Activated CD4-positive, alpha-beta T cell treated with anti-CD3 and anti-CD28 coated beads for 48 hours (primary cell): ENCODE data around the gene RPE.

Experiments
- DNase-seq: peaks from one replicate; pipeline ENCODE4 v3.0.0-alpha.2; 2020

Gene RPE

DNA sequence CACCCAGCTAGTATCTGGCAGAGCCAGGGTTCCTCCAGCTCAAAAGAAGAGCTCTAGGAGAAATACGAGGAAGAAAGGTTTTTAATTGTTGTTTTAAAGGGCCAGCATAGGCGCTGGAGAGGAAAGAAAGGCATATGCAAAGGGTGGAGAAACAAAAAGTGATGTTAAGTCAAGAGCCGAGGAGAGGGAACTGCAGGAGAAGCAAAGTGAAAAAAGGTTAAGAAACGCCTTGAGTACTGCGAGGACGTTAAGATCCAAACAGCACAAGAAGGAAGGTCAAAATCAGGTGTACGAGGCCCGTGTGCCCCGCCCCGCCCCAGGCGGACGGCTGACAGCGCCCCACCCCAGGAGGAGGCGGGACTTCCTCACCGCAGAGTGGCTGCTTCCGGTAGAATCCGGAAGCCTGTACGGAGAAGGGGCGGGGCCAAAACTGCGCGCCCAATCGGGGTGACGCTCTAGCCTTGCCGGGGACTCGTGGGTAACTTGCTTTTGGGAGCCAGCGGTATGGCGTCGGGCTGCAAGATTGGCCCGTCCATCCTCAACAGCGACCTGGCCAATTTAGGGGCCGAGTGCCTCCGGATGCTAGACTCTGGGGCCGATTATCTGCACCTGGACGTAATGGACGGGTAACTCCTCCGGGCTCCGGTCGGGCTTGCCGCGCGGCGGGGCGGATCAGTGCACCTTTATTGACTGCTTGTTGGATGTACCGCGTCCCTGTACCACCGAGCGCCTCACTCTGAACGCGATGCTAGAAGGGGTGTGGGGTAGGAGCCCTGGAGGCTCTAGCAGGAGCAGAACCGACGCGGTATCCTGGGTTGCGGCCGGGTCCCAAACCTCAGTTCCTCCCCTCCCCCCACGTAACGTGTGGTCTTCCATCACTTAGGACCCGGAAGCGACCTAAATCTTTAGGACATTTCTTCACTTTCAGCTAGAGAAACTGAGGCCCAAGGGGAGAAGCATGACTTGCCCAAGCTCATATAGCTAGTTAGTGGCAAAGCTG is at the start of gene RPE:
Gene RPE (plus strand): TSS at position 481 of the 1,000 bp plus-strand sequence. CDS start 24 bp downstream, at position 505.
- peak; percentile 99 for DNase-seq

DNA sequence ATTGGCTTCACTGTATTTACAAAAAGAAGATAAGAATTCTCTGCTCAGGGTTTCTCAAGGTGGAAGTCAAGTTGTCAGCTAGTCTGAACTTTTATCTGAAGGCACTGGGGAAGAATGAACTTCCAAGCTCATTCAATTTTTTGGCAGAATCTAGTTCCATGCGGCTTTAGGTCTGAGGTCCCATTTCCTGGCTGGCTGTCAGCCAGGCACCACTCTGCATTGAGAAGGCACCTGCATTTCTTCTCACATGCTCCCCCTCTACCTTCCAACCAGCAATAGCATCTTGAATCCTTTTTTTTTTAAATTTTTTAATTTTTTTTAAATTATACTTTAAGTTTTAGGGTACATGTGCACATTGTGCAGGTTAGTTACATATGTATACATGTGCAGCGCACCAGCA is 46.2 kb upstream of the RPE start:
- no peak for DNase-seq

DNA sequence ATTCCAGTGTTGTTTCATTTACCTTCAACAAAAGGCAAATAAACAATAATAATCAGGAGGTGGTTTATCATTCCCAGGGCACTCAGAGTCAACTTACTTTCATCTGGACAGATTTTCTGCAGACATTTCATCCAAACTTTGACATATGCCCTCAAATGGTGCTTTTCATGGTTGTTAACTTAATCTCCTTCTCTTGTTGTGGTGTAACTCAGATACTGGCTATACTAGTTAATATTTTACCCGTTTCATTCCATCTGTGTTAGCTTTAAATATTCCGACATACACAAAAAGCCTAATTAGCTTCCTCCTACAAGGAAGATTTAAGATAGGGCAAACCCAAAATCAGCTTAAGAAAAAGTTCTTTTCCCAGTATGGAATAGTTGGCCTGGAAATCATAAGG is 44.4 kb upstream of the RPE start:
- no peak for DNase-seq

DNA sequence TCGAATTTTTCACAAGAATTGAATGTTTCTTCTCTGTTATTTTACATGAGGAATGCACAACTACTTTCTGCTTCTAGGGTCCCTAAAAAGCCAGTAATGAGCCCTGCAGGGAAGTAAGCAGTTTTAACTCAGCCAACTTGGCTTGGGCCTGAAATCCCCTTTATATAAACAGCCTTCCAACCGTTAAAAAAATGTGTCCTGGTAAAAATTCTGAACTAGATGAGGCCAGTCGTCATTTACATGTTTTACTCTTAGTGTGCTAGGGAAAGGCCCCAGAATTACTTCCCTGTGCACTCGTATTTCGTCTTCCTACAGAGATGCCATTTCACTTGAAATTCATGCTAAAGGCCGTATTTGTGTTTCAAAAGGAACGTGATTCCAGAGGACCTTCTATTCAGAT is 42.4 kb upstream of the RPE start:
- no peak for DNase-seq

DNA sequence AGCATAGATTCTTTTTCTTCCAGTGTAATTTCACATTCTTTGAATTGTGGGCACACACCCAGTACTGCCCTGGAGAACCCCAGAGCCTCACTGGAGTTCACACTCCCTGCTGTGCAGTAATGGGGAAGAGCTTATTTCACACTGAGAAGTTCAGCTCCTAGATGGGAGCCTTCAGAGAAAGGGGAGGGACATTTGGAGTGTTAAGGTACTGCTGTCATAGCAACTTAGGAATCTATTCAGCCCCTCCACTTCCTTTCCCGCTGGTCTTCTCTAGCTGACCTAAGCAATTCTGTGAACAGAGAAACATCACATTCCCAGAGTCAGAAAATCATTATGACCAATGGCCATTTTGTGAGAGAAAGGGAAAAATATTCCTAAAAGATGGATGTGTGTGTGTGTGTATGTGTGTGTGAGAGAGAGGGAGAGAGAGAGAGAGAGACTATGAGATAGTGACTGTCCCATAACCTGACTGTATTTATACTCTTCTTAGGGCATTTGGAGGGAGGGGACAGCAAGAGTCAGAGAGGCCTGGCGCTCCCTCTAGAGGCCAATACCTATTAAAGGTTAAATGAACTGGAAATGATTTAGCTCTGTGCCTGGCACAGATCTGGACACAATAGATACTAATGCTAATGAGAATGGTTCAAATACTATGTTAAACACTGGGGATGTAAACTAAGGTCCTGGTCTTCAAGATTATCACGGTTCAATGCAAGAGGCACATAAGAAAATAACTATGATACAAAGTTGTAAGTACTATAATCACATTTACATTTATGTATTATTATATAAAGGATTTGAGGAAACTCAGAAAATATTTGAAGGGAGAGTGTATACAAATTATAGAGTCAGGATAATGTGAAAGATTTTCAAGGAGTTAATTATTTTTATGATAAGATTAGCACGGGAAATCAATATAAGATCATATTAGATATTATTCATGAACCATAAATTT is 41.5 kb upstream of the RPE start:
- peak; percentile 52 for DNase-seq

DNA sequence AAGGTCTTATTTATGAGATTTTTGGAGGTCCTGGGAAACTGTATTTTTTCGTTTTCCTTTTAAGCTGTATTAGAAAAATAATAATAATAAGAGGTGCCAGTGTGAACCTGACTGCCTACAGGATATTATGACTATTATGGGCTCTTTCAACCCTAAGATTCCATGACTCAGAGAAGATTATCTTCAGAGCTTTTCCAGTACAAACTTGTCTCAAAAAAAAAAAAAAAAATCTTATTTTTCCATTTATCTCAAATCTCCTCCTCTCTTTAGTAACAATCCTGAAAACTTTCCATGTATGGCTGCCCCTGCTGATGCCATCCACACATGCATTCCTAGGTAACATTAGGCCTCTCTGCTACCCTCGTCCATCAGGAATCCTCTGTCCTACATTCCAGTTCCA is 36.7 kb upstream of the RPE start:
- no peak for DNase-seq

DNA sequence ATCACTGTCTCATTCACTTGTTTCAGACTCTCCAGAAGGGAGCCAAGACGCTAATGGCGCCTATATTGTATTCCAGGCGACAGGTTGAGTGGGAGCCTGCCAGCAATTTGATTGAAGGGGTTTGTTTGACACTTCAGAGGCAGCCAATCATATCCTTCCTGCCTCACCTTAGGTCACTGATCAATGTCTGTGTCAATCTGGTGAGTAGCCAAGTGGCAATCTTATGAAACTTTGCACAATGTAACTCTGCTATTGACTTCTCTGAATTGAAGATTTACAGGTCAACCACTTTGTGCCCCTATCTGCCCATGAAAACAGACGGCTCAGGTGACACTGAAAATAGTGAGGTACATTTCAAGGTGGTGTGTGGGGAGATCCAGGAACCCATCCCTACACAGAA is 32.7 kb upstream of the RPE start:
- DNase-seq, result no peak

DNA sequence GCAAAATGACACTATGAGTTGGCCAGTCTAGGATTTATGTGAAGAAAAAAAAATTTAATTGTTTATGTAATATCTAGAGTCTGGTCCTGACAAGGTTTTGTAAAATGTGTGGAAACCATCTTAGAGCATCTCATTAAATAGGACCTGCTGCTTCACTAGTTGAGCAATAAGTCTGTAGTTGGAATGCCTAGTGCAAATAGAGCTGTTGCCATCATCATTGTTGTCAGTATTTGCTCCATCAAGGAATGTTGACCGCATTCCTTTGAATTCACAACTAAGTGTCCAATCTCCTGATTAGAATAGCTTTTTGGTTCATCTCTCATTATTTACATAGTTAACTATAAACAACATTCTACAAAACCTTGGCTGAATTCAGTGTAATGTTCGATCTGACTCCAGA is 32.2 kb upstream of the RPE start:
- DNase-seq, result no peak

DNA sequence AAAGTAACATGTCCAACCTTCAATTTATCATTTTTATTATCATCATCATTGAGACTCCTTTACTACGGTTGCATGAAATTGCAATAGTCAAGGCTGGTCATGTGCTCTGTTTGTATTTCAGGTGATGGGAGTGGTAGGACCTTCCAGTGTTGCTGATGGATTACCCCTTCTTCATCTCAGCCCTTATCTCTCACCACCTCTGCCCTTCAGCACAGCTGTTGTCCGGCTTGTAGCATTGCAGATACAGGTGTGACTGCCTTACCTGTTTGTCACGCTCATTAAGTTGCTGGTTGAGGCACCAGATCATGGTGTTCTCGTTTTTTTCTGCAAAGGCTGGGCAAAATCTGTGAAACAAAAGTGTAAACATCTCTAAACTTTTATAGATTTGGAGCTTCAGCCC is 31.7 kb upstream of the RPE start:
- DNase-seq, result no peak

DNA sequence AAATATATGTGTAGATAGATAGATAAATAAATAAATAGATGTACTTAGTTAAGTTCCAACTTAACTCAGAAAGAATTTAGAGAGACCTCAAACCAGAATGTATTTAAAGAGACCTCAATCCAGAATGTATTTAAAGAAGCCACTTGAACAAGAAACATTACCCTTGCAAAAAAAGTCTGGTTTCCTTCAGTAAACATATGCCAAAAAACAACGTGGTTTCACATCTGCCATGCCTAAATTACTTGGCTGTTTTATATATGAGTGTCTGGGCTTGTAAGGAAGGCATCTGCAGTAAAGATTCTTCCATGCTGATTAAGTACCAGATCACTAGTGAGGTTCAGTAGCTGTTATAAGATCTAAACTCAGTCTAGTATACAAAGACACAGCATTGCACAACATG is 29.1 kb upstream of the RPE start:
- no peak for DNase-seq

DNA sequence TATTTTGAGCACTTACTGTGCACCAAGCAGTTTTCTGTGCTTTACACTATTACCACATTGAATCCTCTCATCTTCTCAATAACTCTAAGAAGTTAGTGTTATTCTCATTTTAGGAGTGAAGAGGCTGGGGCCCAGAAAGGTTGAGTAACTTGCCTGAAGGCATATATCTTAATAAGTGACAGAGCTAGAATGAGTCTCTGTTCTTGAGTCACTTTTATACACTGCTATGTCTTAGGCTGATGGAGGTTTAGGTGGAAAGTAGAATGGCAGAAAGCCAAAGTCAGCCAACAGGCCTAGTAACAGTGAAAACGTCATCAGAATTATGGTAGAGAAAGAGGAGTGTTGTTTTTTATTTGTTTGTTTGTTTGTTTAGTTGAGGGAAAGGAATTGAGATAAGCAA is 27.9 kb upstream of the RPE start:
- no peak for DNase-seq

DNA sequence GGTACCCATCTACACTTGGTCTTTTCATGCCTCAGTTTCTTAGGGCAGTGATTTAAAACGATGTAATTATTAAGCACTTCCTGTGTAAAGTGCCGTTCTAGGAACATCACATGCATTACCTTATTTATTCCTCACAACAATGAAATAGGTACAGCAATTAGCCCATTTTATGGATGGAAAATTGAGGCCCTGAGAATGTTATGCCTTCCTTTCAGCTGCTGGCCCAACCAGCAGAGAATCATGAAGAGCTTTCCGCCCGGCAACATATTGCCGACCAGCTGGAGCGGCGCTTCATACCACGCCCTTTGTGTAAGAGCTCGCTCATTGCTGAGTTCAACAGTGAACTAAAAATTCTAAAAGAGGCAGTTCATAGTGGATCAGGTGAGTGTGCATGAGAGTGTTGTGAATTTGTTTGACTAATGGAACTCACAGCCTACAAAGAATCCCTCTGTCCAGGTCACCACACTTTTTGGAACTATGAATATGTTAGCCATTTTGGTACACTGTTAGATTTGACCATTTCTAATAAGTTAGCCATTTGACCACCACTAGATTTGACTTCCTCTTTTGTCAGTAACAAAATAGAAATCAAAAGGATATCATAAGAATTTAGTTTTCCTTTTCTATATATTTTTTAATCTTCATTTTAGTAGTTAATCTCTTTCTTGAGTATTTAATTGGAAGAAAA is 25.6 kb upstream of the RPE start:
- no peak for DNase-seq

DNA sequence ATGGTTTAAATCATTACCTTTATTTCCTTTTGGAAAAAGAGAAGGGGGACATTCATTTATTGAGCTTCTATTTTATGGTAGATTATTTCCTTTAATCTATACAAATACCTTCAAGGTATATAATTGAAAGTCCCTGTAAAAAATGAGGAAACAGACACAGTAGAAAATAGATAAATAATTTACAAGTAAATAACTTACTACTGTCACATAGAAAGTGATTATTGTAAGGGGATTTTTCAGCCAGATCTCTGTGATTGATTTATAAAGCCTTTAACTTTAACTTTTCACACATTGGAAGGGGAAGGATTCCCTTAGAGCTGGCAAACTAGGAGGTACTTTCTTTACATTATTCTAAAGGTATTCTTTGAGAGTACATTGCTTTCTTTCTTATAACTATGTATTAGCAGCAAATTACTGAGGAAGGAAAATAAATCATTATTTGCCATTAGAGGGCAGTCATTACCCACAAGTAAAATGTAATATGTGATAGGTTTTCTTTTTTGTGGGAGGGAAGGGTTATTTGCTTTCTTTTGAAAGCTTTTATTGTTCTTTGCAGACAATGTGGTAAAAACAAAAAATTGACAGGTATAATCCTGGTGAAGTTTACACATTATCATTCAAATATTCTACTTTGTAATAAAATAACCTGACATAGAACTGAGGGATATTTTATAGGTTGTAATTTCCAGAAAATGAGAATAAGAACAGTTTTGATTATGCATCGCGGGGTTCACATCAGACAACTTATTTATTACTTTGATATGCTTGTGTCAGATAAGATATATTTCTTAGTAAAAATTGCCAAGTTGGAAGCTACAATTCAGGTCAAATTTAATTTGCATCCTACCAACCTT is 24.8 kb upstream of the RPE start:
- no peak for DNase-seq

DNA sequence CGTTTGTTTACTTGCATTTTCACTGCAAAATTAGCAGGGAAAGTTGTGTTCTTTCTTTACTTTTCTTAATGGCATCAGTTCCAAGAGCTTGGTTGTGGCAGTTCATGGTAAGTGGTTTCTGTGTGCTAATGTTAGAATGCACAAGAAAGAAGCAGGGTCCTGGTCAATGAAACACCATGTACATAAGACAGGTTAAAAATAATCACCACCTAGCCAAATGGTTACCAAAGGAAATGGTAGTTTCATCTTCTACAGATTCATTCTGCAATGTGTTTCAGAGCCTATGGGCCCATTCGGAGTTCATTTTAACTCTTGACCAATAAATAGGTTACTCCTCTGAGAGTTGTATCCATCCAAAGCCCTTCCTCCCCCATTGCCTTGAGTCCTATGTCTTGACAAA is 18.1 kb upstream of the RPE start:
- DNase-seq, result no peak

DNA sequence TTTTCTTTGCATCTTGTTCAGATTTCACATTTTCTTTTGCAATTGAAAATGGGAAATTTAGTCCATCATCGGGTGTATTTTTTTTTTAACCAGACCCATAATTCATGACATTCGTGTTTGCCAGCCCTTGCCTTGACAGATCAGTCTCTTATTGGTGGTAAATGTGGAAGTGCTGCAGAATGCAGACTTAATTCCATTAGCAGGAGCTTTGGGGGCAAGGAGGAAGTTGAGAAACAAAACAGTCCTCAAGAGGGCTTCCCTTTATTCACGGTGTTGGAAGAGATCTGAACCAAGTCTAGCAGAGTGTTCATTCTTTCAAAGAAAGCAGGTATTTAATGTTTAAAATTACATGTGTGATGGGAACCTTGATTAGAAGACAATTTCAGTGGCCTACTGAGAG is 16.6 kb upstream of the RPE start:
- no peak for DNase-seq

DNA sequence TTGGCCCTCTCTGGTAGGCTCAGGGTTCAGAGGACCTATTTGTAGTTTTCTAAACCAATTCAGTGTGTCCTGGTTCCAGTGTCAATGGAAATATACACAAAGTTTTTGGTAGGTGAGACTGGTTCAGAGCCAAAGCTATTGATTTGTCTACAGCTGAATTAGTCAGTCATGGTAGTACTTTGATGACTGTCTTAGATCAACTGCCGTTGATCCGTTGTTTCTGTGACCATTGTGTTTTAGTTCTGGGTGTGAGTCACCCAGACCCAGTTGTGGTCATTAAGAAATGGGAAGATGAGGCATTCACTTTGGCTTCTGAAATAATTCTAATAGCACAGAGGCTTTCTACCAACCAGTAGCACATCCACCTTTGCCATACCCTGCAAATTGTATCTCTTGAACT is 16.0 kb upstream of the RPE start:
- no peak for DNase-seq

DNA sequence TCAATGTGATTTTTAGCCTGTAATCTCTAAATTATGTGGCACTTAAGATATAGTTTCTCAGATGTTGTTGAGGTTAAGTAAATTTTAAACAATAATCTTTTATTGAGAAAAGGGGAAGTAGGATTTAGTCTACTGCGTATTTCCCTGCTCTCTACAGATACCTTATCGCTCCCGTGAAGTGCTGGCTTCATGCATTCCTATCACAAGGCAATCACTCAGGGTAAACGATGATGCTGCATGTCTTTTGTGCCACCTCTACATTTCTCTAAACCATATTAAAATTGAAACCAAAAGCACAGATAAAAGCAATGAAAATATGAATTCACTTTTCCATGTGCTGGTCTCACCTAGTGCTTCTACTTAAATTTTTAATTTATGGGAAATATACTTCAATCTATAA is 14.4 kb upstream of the RPE start:
- no peak for DNase-seq

DNA sequence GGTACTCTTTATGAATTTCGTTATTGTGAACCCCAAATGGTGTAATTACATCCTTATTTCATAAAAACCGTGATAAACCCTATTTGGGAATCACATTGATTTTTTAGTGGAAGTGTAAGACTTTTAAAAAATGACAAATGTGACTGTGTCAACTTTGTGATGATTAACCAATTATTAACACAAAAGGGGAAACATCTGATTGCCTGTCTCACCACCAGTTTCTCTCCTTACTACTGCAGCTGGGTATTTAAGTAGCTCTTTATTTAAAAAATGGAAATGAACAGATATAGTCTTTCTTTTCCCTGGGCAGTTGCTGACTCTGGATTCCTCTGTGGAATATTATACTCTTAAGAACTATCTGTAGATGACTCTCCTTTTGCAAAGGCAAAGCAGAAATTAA is 11.6 kb upstream of the RPE start:
- no peak for DNase-seq

DNA sequence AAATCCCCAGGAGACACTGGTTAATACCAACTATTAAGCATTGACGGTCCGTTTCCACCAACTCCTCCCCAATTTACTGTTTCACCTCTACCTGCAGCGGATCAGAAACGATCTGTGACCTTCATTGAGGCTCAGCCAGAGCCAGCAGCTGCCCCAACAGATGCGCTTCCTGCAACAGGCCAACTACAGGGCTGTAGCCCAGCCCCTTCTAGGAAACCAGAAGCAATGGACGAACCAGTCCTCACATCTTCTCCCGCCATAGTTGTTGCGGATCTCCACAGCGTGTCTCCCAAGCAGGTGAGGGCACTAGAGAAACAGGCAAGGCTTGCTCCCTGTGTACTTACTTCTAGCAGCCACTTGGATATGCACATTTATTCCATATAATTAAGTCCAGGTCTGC is 8.5 kb upstream of the RPE start:
- no peak for DNase-seq

DNA sequence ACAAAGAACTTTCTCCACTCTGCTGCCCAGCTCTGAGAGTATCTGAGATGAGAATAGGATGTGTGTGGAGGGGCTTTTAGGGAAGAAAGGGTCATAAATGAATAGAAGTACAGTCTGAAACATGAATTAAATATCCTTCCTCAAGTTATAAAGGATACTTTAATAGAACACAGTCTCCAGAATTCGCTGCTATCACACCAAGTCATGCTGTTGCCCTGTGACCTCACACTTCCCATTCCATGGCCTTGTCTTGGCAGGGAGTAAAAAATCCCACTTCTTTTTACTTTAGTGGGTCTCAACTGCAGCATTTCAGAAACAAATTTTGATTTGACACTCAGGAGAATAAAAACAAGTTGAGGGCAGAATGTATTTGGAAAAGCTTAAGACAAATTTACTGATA is 3.8 kb upstream of the RPE start:
- DNase-seq, result no peak

DNA sequence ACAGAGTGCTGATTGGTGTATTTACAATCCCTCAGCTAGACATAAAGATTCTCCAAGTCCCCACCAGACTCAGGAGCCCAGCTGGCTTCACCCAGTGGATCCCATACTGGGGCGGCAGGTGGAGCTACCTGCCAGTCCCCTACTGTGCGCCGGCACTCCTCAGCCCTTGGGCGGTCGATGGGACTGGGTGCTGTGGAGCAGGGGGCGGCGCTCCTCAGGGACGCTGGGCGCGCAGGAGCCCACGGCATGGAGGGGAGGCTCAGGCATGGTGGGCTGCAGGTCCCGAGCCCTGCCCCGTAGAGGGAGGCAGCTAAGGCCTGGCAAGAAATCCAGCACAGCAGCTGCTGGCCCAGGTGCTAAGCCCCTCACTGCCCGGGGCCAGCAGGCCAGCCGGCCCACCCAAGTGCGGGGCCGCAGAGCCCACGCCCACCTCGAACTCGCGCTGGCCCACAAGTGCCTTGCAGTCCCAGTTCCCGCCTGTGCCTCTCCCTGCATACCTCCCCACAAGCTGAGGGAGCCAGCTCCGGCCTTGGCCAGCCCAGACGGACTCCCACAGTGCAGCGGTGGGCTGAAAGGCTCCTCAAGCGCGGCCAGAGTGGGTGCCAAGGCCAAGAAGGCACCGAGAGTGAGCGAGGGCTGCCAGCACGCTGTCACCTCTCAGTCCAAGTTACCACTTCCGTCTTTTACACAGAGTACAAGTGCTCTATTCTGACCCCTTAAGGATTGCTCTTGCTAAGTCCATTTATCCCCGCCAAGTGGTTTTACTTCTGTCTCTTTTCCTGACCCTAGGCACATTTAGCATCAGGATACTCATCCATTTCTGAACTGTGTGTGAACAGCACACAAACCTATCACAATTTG is 1.7 kb upstream of the RPE start:
- no peak for DNase-seq
